Measurements from ENCODE around the gene TDRD1.

- TF ChIP-seq CTCF (IDR thresholded peaks at IDR 0.05) (no peak), EP300 (IDR thresholded peaks at IDR 0.05) (no peak), POLR2AphosphoS5 (IDR thresholded peaks at IDR 0.05) (no peak)
These were observed 67.6 kb downstream of the TDRD1 start for GRCh38 chr10:114246679-114247305.

Measured in sigmoid colon (tissue), 4 donors.